ENCODE data around the gene TM2D1. TPM values are rescaled to one million over a fixed set of nuclear protein-coding genes. Genes with fewer than 3 reads are reported as not detected.

The TM2D1 gene
- total RNA-seq, 1 donor from 2014 or later = 32.3 TPM

- Mint-ChIP-seq H3K4me3 (ENCODE audit: low read depth) (no peak overlapping the region), H3K27ac (no peak overlapping the region), H3K36me3 (ENCODE audit: low read depth) (no peaks in the 10 kb centered on the region), H3K27me3 (ENCODE audit: low read depth) (peaks cover 4% of the 10 kb centered on the region), H3K4me1 (ENCODE audit: low read depth) (no peaks in the 10 kb centered on the region), H3K9me3 (no peaks in the 10 kb centered on the region)
- DNase-seq (ENCODE audit: low spot score) = no peak
- intact Hi-C loops (cut with micrococcal nuclease) = no loop called here
Measured at GRCh38 chr1:61655453-61655852, 69.5 kb downstream of the TM2D1 start.

- intact Hi-C loops (cut with micrococcal nuclease) = loop anchor here (1.0 kb wide), 1 partner anchor 8 kb away; no protein-coding TSS in a partner anchor
- Mint-ChIP-seq H3K4me3 (ENCODE audit: low read depth) (no peak overlapping the region), H3K36me3 (ENCODE audit: low read depth) (no peaks in the 10 kb centered on the region), H3K9me3 (no peaks in the 10 kb centered on the region), H3K27me3 (ENCODE audit: low read depth) (peaks cover 4% of the 10 kb centered on the region), H3K27ac (no peak overlapping the region), H3K4me1 (ENCODE audit: low read depth) (no peaks in the 10 kb centered on the region)
- no peak for DNase-seq (ENCODE audit: low spot score)
Measured at GRCh38 chr1:61654067-61654466, 70.9 kb downstream of the TM2D1 start.

DNA sequence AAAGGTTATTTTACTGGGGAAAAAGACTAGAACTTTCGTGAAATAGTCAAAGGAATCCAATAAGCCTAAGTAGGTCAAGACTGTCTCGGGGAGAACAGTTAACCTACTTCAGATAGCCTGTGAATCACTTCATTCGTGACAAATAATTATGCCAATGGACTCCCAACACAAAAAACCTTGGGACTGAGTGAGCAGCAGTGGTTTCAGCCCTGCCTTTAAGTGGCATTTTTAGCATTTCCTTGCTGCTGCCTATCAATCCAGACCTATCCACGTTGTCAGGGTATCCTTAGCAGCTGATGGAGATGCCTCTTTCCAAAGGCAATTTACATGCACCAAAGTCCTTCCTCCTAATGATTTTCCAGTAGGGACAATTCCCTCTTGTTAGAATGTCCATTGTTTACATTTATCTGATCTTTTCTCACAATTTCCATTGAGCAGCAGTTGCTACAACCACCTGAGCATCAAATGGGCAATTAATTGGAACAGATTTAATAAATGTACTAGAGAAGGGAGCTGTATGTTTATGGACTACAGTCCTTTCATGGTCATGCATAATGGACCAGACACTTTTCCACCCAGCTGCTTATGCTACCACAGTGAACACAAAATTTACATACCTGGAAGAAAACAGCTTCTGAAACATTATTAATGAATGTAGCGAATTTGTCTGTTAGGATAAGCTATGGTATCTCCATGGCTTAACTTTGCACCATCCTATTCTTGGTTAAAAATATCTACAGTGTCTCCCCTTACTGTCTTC is 75.8 kb downstream of the TM2D1 start:
- Mint-ChIP-seq H3K27ac (no peak overlapping the region), H3K36me3 (ENCODE audit: low read depth) (no peaks in the 10 kb centered on the region), H3K4me1 (ENCODE audit: low read depth) (no peaks in the 10 kb centered on the region), H3K4me3 (ENCODE audit: low read depth) (no peak overlapping the region), H3K27me3 (ENCODE audit: low read depth) (no peaks in the 10 kb centered on the region), H3K9me3 (no peaks in the 10 kb centered on the region)
- DNase-seq (ENCODE audit: low spot score) = no peak
- intact Hi-C loops (cut with micrococcal nuclease) = loop anchor here (10.0 kb wide), 1 partner anchor 206 kb away; no protein-coding TSS in a partner anchor

- no peaks in the 10 kb centered on the region for H3K36me3 Mint-ChIP-seq (ENCODE audit: low read depth)
- no peak for DNase-seq (ENCODE audit: low spot score)
- H3K9me3 Mint-ChIP-seq = no peaks in the 10 kb centered on the region
- no peak overlapping the region for H3K27ac Mint-ChIP-seq
- intact Hi-C loops (cut with micrococcal nuclease) = loop anchor here (10.0 kb wide), 1 partner anchor 208 kb away; no protein-coding TSS in a partner anchor
- no peaks in the 10 kb centered on the region for H3K27me3 Mint-ChIP-seq (ENCODE audit: low read depth)
- no peak overlapping the region for H3K4me3 Mint-ChIP-seq (ENCODE audit: low read depth)
- no peaks in the 10 kb centered on the region for H3K4me1 Mint-ChIP-seq (ENCODE audit: low read depth)
Measured at GRCh38 chr1:61647142-61647541, 77.8 kb downstream of the TM2D1 start.

DNA sequence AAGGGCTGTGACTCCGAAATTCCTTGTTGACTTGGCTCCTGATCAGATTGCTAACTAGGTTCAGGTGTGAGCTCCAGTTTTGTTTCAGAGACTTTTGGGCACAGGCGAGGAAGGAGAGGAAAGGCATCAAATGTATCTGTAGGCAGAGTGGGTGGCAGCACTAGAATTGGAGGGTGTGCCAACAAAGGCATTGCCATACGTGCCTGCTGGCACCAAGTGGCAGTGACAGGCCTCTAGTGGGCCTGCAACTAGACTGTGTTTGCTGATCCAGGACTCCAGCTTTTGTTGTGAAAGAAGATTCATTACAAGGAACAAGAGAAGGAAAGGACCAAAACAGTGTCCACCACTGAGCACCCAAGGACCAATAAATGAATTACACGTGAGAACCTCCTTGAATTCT is 79.5 kb downstream of the TM2D1 start:
- Mint-ChIP-seq H3K9me3 (no peaks in the 10 kb centered on the region), H3K4me3 (ENCODE audit: low read depth) (no peak overlapping the region)
- intact Hi-C loops (cut with micrococcal nuclease) = loop anchor here (10.0 kb wide), 1 partner anchor 209 kb away; no protein-coding TSS in a partner anchor

DNA sequence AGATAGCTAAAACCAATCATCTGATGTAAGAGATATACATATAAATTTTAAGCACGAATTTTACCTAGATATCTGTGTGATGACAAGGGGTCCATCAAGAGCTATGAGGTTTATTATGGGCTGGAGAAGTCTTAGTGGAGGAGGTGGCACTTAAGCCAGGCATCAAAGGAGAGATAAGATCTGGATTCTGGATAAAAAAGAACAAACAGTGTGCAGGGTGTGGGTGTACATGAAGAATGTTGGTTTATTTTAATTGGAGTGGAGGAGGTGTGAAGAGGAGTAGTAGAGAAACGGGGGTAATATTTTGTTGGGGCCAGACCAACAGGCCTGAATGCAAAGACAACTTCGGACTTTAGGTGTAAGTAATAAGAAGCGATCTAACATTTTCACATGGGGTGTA is 80.6 kb downstream of the TM2D1 start:
- intact Hi-C loops (cut with micrococcal nuclease) = loop anchor here (10.0 kb wide), 1 partner anchor 210 kb away; no protein-coding TSS in a partner anchor
- no peak for DNase-seq (ENCODE audit: low spot score)
- no peaks in the 10 kb centered on the region for H3K36me3 Mint-ChIP-seq (ENCODE audit: low read depth)
- H3K27ac Mint-ChIP-seq = no peak overlapping the region
- H3K4me3 Mint-ChIP-seq (ENCODE audit: low read depth) = no peak overlapping the region
- no peaks in the 10 kb centered on the region for H3K9me3 Mint-ChIP-seq
- H3K27me3 Mint-ChIP-seq (ENCODE audit: low read depth) = peaks cover 1% of the 10 kb centered on the region
- peaks cover 8% of the 10 kb centered on the region for H3K4me1 Mint-ChIP-seq (ENCODE audit: low read depth)

More for the DNA sequence above, 79.5 kb downstream of the TM2D1 start:
- DNase-seq (ENCODE audit: low spot score) = no peak
- Mint-ChIP-seq H3K4me1 (ENCODE audit: low read depth) (peaks cover 8% of the 10 kb centered on the region), H3K36me3 (ENCODE audit: low read depth) (no peaks in the 10 kb centered on the region), H3K27ac (no peak overlapping the region), H3K27me3 (ENCODE audit: low read depth) (no peaks in the 10 kb centered on the region)

DNA sequence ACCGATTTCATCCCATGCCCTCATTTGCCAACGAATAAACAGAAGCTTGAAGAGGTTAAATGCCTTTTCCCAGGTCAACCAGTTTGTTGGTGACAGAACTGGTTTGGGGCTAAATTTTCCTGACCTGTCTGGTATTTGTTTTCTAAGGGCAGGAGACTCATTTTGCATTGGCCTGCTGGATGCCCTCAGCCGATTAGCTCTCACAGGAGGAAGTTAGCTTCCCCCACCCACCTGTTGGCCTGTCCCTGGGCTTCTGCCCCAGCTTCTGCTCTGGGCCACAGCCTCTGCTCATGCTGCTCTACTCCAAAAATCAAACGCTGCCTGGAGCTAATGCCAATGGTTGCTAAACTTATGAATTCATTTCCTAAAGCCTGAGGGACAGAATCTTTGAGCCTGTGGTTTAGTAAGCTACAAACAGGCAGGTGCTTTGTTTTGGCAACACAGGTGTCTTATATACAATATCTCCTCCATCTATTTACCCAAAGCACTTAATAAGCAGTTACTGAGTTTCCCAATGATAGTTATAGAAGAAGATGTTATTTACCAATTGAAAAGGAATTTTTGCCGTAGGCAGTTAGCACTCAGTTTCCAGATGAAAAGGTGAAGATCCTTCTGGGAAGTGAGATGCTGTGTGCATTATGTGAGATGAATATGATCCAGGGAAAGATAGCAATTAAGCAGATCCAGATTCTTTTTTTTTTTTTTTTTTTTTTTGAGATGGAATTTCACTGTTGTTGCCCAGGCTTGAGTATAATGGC is 82.3 kb downstream of the TM2D1 start:
- Mint-ChIP-seq H3K27ac (no peak overlapping the region), H3K36me3 (ENCODE audit: low read depth) (no peaks in the 10 kb centered on the region), H3K9me3 (no peaks in the 10 kb centered on the region), H3K27me3 (ENCODE audit: low read depth) (peaks cover 1% of the 10 kb centered on the region), H3K4me1 (ENCODE audit: low read depth) (peaks cover 8% of the 10 kb centered on the region), H3K4me3 (ENCODE audit: low read depth) (no peak overlapping the region)
- no peak for DNase-seq (ENCODE audit: low spot score)
- intact Hi-C loops (cut with micrococcal nuclease) = loop anchor here (10.0 kb wide), 1 partner anchor 212 kb away; no protein-coding TSS in a partner anchor

DNA sequence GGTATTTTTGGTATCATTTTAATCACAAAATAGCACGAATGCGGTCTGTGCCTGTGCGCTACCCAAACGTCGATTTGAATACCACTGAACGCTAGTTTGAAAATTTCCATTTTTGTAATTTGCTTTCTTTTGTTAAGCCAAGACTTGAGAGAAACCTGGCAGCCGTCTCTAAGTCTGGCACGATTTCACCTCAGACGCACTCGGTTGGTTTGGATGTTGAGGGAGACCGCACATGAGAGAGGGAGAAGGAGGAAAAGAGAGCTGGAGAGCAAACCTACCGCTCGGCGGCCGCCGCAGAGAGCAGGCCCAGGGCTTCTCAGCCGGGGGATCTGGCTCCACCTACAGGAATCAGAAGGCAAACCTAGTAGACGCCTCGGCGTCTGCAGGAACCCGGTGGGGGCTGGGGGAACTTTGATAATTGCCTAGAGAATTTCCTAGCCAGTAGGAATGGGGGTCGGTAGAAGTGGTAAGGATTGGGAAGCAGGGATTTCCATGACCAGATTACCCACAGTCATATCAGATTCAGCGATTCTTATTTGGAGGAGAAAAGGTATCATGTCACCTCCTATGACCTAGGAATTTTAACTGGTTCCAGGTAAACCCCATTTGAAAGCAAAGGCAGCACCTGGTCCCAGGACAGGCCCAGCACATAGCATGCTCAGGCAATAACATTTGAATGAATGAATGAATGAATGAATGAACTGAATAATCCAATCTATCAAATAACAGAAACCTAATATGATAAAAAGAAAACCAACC is 83.2 kb downstream of the TM2D1 start:
- no peaks in the 10 kb centered on the region for H3K36me3 Mint-ChIP-seq (ENCODE audit: low read depth)
- H3K4me3 Mint-ChIP-seq (ENCODE audit: low read depth) = peak overlapping the region; percentile 63
- intact Hi-C loops (cut with micrococcal nuclease) = loop anchor here (10.0 kb wide), 1 partner anchor 213 kb away; no protein-coding TSS in a partner anchor
- peaks cover 1% of the 10 kb centered on the region for H3K27me3 Mint-ChIP-seq (ENCODE audit: low read depth)
- peaks cover 8% of the 10 kb centered on the region for H3K4me1 Mint-ChIP-seq (ENCODE audit: low read depth)
- H3K9me3 Mint-ChIP-seq = no peaks in the 10 kb centered on the region
- H3K27ac Mint-ChIP-seq = no peak overlapping the region
- peak; percentile 29 for DNase-seq (ENCODE audit: low spot score)

DNA sequence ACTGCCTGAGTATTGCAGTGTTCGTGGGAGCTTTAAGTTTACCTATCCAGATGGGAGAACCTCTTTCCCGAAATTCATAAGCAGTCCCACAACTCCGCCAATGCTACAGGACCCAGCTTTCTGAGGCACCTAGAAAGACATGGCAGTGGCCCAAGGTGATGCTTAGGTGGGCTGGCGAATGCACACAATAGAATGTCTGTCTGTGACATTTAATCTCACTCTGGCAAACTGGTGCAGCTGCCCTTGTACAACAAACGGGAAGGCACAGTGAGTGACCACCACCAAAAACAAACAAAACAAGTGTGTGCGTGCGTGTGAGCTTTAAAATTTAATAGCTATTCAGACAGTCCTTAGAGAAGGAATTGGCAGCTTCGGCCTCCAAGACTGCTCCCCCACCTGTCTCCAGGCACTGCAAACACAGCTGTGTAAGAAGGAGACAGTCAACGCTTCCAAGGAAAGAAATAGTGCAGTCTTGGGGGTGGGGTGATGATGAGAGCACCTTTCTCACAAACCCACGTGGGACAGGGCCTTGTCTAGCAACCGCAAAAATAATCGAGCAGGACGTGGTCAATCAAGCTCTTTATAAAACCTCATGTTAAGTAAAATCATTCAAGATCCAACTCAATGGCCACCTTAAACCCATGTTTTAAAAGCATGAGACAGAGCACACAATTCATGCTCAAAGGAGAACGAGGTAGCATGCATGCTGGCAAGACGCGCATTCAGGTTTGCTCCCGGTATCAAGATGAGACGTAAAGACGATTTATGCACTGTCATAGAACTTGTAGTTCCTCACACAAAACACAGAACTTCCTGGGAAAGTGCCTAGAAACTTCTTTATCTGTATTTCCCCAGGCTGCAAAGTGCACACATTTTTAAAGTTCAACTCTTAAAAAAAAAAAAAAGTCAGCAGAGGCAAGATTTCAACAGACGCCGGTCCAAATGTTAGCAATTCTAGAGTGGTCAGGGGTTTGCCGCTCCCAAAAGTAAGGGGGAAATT is 84.1 kb downstream of the TM2D1 start:
- Mint-ChIP-seq H3K36me3 (ENCODE audit: low read depth) (no peaks in the 10 kb centered on the region), H3K4me3 (ENCODE audit: low read depth) (peak overlapping the region; percentile 63), H3K4me1 (ENCODE audit: low read depth) (peaks cover 8% of the 10 kb centered on the region), H3K27me3 (ENCODE audit: low read depth) (peaks cover 6% of the 10 kb centered on the region), H3K9me3 (no peaks in the 10 kb centered on the region), H3K27ac (no peak overlapping the region)
- DNase-seq (ENCODE audit: low spot score) = no peak
- intact Hi-C loops (cut with micrococcal nuclease) = loop anchor here (10.0 kb wide), 1 partner anchor 214 kb away; no protein-coding TSS in a partner anchor

DNA sequence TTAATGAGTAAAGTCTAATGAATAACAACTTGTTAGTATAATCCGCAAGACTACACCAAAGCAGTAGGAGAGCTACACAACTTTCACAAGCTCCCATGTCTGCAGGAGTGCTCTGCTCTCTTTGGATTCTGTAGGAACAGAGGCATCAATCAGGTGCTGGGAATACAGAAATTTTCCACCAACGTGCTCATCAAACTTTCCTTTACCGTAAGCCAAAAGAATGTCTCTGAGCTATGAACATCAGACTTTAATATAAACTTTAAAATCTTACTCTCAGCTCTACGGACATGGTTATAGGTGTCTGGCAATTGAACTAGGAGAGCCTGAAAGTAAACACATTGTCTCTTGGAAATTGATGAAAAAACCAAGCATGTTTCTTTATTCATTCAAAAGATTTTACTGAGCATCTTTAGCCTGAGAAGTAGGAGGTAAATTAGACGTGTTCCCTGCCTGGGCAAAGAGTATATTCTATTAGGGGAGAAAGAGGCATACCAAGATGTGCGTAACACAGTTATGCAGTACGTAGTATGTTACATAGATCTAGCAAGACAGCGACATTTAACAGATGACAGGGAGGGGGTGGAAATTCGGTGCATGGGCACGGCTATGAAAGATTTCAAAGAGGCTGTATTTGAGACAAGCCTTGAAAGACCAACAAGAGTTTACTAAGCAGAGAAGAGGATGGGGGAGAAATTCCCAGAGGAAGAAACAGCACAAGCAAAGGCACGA is 85.2 kb downstream of the TM2D1 start:
- no peaks in the 10 kb centered on the region for H3K36me3 Mint-ChIP-seq (ENCODE audit: low read depth)

GRCh38 chr1:61638911-61639605 is 85.9 kb downstream of the TM2D1 start:
- H3K36me3 Mint-ChIP-seq (ENCODE audit: low read depth) = no peaks in the 10 kb centered on the region
- no peaks in the 10 kb centered on the region for H3K9me3 Mint-ChIP-seq
- H3K4me1 Mint-ChIP-seq (ENCODE audit: low read depth) = peaks cover 8% of the 10 kb centered on the region
- DNase-seq (ENCODE audit: low spot score) = no peak
- no peak overlapping the region for H3K27ac Mint-ChIP-seq
- H3K4me3 Mint-ChIP-seq (ENCODE audit: low read depth) = no peak overlapping the region
- intact Hi-C loops (cut with micrococcal nuclease) = no loop called here
- H3K27me3 Mint-ChIP-seq (ENCODE audit: low read depth) = peaks cover 9% of the 10 kb centered on the region

More for the DNA sequence above, 85.2 kb downstream of the TM2D1 start:
- peaks cover 9% of the 10 kb centered on the region for H3K27me3 Mint-ChIP-seq (ENCODE audit: low read depth)
- intact Hi-C loops (cut with micrococcal nuclease) = loop anchor here (10.0 kb wide), 1 partner anchor 215 kb away; no protein-coding TSS in a partner anchor
- no peaks in the 10 kb centered on the region for H3K9me3 Mint-ChIP-seq
- H3K27ac Mint-ChIP-seq = no peak overlapping the region
- DNase-seq (ENCODE audit: low spot score) = no peak
- H3K4me1 Mint-ChIP-seq (ENCODE audit: low read depth) = peaks cover 8% of the 10 kb centered on the region
- H3K4me3 Mint-ChIP-seq (ENCODE audit: low read depth) = no peak overlapping the region
